Neuronal stem cell (in vitro differentiated cells): ENCODE results near the gene LSM6. TPM values are rescaled to one million over a fixed set of nuclear protein-coding genes. Genes with fewer than 3 reads are reported as not detected.
A peak's percentile ranks its signal among the peaks of the same experiment; 100 is the strongest.

Experiments used
- DNase-seq: peaks from one replicate; pipeline ENCODE4 v3.0.0-alpha.2; 2013; ENCODE audit warnings: low spot score
- H2AFZ ChIP-seq: one replicate; pipeline ENCODE4 v1.6.1; 2013; ENCODE audit warnings: mild to moderate bottlenecking, low read length, inconsistent platforms
- H2AK5ac ChIP-seq: 2 replicates; pipeline ENCODE4 v1.6.1; 2013; ENCODE audit warnings: low read depth, mild to moderate bottlenecking, inconsistent platforms, low read length, moderate library complexity, mixed read lengths
- H2BK120ac ChIP-seq: 2 replicates; pipeline ENCODE4 v1.6.1; 2013; ENCODE audit warnings: low read depth, mild to moderate bottlenecking, inconsistent platforms, low read length, moderate library complexity, mixed read lengths
- H2BK12ac ChIP-seq: one replicate; pipeline ENCODE4 v1.6.1; 2013; ENCODE audit warnings: low read length, inconsistent platforms
- H2BK15ac ChIP-seq: 2 replicates; pipeline ENCODE4 v1.6.1; 2013; ENCODE audit warnings: mild to moderate bottlenecking, low read length, inconsistent platforms, mixed read lengths
- H2BK5ac ChIP-seq: one replicate; pipeline ENCODE4 v1.6.1; 2013; ENCODE audit warnings: inconsistent platforms, mild to moderate bottlenecking, low read length, moderate library complexity
- H3K14ac ChIP-seq: one replicate; pipeline ENCODE4 v1.6.1; 2013; ENCODE audit warnings: low read length, inconsistent platforms
- H3K18ac ChIP-seq: 2 replicates; pipeline ENCODE4 v1.6.1; 2013; ENCODE audit warnings: low read length, inconsistent platforms
- H3K23ac ChIP-seq: 2 replicates; pipeline ENCODE4 v1.6.1; 2013; ENCODE audit warnings: low read depth, mild to moderate bottlenecking, mixed read lengths, low read length, inconsistent platforms; ENCODE audit not compliant: poor library complexity
- H3K27ac ChIP-seq: replicated peaks from 3 replicates; pipeline ENCODE4 v1.5.1; 2013; ENCODE audit warnings: low read length, inconsistent platforms
- H3K27me3 ChIP-seq, 3 experiments: 2 replicates each; pipeline ENCODE4 v1.6.1; 2013; ENCODE audit warnings: low read length in 3 of 3, mild to moderate bottlenecking in 2 of 3, inconsistent platforms in 1 of 3, low read depth in 1 of 3, mixed read lengths in 1 of 3, moderate library complexity in 1 of 3; ENCODE audit not compliant: control insufficient read depth in 3 of 3, insufficient read depth in 3 of 3
- H3K36me3 ChIP-seq, 2 donors: replicated peaks in 1 of 2; 2 replicates each; pipeline ENCODE4 v1.6.1; 2013; ENCODE audit warnings: low read length in 2 of 2; ENCODE audit not compliant: control insufficient read depth in 2 of 2, insufficient read depth in 2 of 2
- H3K4ac ChIP-seq: 2 replicates; pipeline ENCODE4 v1.6.1; 2013; ENCODE audit warnings: inconsistent platforms, mild to moderate bottlenecking, low read length, moderate library complexity
- H3K4me1 ChIP-seq, 2 donors: 1 replicate in 1 of 2; 2 replicates in 1 of 2; pipeline ENCODE4 v1.6.1; 2013; ENCODE audit warnings: low read length in 2 of 2, low read depth in 1 of 2; ENCODE audit not compliant: control insufficient read depth in 2 of 2, insufficient read depth in 1 of 2
- H3K4me2 ChIP-seq: one replicate; pipeline ENCODE4 v1.6.1; 2013; ENCODE audit warnings: mild to moderate bottlenecking, low read length, inconsistent platforms; ENCODE audit not compliant: insufficient read depth, poor library complexity, severe bottlenecking
- H3K4me3 ChIP-seq, 2 donors: 2 replicates each; pipeline ENCODE4 v1.5.1; 2013; ENCODE audit warnings: low read length in 2 of 2, mild to moderate bottlenecking in 2 of 2, inconsistent platforms in 1 of 2, moderate library complexity in 1 of 2
- H3K79me1 ChIP-seq: one replicate; pipeline ENCODE4 v1.6.1; 2013; ENCODE audit warnings: low read depth, mild to moderate bottlenecking, inconsistent platforms, low read length, moderate library complexity
- H3K9ac ChIP-seq: one replicate; pipeline ENCODE4 v1.6.1; 2013; ENCODE audit warnings: mild to moderate bottlenecking, low read depth, low read length, inconsistent platforms; ENCODE audit not compliant: poor library complexity
- H3K9me3 ChIP-seq, 2 donors: replicated peaks in 1 of 2; 2 replicates each; pipeline versions ENCODE3 to v1.6.1; 2013; ENCODE audit warnings: low read length in 2 of 2, mild to moderate bottlenecking in 2 of 2, inconsistent platforms in 1 of 2, low read depth in 1 of 2, mixed read lengths in 1 of 2, moderate library complexity in 1 of 2; ENCODE audit not compliant: control insufficient read depth in 2 of 2, insufficient read depth in 1 of 2
- H4K8ac ChIP-seq: one replicate; pipeline ENCODE4 v1.6.1; 2013; ENCODE audit warnings: low read depth, mild to moderate bottlenecking, inconsistent platforms, low read length, moderate library complexity
- H4K91ac ChIP-seq: one replicate; pipeline ENCODE4 v1.6.1; 2013; ENCODE audit warnings: low read length, low read depth, mild to moderate bottlenecking, inconsistent platforms; ENCODE audit not compliant: poor library complexity
- WGBS, 2 donors: extraction: QIAGEN DNeasy Blood & Tissue Kit; methylation state at CpG; one replicate each; pipeline ENCODE4 v1.1.7; 2013; ENCODE audit warnings: missing lambda C conversion rate in 2 of 2, mixed read lengths in 1 of 2; ENCODE audit not compliant: insufficient read length in 2 of 2, insufficient replicate concordance in 1 of 2; ENCODE audit errors: extremely low coverage in 2 of 2; 5-methylcytosine and 5-hydroxymethylcytosine counted together
- polyA plus RNA-seq, 2 experiments: library from polyadenylated mRNA; stranded (reverse); fragments of 200-250 nt; gene quantifications; one replicate each; pipeline ENCODE4 v1.2.3, GENCODE V29; 2013

The LSM6 gene
- 63.8 TPM for polyA plus RNA-seq (2013, experiment 1 of 2)
- polyA plus RNA-seq (2013, experiment 2 of 2), result 70.0 TPM

DNA sequence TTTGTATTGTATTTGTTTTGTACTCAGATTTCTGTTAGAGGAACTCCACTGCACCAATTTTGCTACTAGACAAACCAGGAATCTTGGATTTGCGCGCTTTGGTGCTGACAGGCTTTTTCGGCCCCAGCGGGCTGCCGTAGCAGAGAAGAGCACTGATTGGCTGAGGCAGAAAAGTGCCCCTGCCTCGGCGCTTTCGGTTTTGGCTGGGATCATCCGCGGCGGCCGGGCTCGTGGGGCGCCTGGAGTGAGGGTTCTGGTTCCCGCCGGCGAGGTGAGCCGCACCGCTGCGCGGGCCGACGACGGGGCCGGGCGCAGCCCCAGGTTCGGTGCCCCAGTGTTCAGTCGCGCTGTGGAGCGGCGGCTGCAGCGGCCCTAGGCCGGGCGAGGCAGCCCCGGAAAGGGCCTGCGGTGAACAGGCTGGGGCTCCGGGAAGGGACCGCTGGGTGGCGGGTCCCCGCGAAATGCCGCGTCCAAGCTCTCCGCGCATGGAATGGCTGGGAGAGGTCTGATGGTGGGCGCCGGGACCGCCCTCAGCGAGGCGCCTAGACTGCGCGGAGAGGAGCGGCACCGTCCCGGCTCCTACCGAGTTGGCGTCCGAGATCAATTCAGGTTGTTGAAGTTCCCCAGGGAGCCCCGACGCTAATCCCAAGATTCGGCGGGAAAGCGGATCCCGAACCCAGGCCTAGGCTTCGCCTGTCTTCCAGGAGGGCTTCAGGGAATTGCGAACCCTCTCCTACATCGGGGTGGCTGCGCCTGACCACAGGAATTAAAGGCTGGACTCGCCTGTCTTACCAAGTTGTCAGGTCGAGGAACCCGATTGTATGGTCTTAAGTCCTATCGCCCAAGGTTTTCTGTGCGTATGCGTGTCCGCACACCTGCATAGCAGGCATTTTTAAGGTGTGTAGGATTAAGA is at the start of gene LSM6:
TSS of gene LSM6 (plus strand) at position 178 of the 913 bp plus-strand sequence. CDS start 7,204 bp downstream, outside the sequence.
- Histone ChIP-seq H3K4me2 (peak within 1 kb of the TSS; percentile 75), H3K18ac (peak within 1 kb of the TSS; percentile 97), H2BK12ac (no peak within 1 kb of the TSS), H3K9me3 (no peaks in the 10 kb centered on the region), H3K23ac (peak within 1 kb of the TSS; percentile 80), H3K9ac (peak within 1 kb of the TSS; percentile 90), H2BK5ac (no peak within 1 kb of the TSS), H4K91ac (no peak within 1 kb of the TSS), H3K4ac (no peak within 1 kb of the TSS), H3K27me3 (no peaks in the 10 kb centered on the region), H3K36me3 (peaks cover 2 to 27% of the 10 kb centered on the region in 2 donors), H2BK120ac (no peak within 1 kb of the TSS), H3K79me1 (peaks cover 3% of the 10 kb centered on the region), H2BK15ac (no peak within 1 kb of the TSS), H2AFZ (peak within 1 kb of the TSS; percentile 96), H4K8ac (no peak within 1 kb of the TSS), H3K4me3 (peak within 1 kb of the TSS; percentile 69 to 99), H2AK5ac (peak within 1 kb of the TSS; percentile 56), H3K4me1 (peaks cover 4 to 7% of the 10 kb centered on the region in 2 donors), H3K27ac (peak within 1 kb of the TSS; percentile 70), H3K14ac (peak within 1 kb of the TSS; percentile 71)
- DNase-seq, result peak; percentile 58
- no CpG with 5 or more reads among the region's 75 CpGs for WGBS, 2 donors

DNA sequence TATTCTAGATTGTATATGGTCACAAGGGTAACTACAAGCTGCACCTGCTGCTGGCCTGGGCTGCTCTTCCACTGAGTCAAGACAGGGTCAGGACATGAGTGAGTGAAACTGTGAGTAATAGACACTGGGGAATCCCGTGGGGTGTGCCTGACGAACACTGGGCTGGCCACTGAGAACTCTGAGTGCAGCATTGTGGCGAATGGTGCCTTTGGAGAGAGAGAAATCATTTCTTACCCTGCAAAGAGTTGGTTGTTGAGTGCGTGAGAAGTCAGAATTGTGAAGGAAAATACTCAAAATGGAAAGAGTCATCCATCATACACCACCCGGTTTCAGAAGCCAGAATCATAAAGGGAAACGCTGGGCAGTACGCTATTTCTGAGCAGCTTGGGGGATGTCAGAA is 43.1 kb upstream of the LSM6 start:
- H2BK5ac ChIP-seq, result no peak overlapping the region
- no peak overlapping the region for H3K9ac ChIP-seq
- H3K4me2 ChIP-seq, result no peak overlapping the region
- H2BK120ac ChIP-seq, result no peak overlapping the region
- H3K4me3 ChIP-seq, result no peak overlapping the region
- H3K27me3 ChIP-seq, result peaks cover 0 to 11% (median 0%) of the 10 kb centered on the region in 3 experiments
- no peaks in the 10 kb centered on the region for H3K9me3 ChIP-seq
- no peak overlapping the region for H2AFZ ChIP-seq
- no peak overlapping the region for H3K23ac ChIP-seq
- H4K8ac ChIP-seq, result no peak overlapping the region
- H3K4me1 ChIP-seq, result peaks cover 5 to 7% of the 10 kb centered on the region in 2 donors
- H3K27ac ChIP-seq, result no peak overlapping the region
- H2BK12ac ChIP-seq, result no peak overlapping the region
- peak overlapping the region; percentile 27 for H2AK5ac ChIP-seq
- H4K91ac ChIP-seq, result no peak overlapping the region
- no peak overlapping the region for H3K18ac ChIP-seq
- H2BK15ac ChIP-seq, result no peak overlapping the region
- no peak overlapping the region for H3K4ac ChIP-seq
- H3K14ac ChIP-seq, result no peak overlapping the region
- no peak for DNase-seq
- no CpG with 5 or more reads among the region's 7 CpGs for WGBS, 2 donors
- no peaks in the 10 kb centered on the region for H3K36me3 ChIP-seq
- no peaks in the 10 kb centered on the region for H3K79me1 ChIP-seq

DNA sequence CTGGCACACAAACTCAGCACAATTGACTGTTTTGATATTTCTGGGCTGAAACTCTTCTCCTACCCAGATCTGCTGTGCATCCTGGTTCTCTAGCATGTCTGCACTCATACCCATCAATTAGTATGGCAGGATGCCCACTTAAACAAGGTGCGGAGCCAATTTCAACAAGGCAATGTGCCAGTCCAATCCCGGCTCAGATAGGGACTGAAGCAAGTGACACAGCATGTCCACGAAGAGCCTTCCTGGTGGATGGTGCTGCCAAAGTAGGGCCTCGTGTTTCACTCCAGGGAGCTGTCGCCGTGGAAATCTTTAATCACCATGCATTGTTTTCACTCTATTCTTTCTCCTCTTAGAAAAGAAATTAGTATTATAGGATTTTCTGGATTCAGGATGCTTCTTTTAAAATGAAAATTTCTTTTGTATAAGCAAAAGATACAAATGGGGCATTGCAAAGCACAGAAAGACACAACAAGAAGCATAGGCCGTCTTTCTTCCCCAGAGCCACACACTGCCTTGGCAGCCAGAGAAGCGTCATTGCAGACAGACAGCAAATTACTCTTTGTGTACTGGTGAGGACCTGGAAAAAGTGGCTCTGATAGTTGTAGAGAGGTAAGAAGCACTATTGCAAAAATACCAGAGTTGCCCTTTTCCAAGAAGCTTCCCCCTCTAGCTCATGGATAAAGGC is 40.6 kb upstream of the LSM6 start:
- no peaks in the 10 kb centered on the region for H3K9me3 ChIP-seq
- no peak overlapping the region for H3K4me2 ChIP-seq
- no peak overlapping the region for H2AK5ac ChIP-seq
- H4K8ac ChIP-seq, result no peak overlapping the region
- H3K9ac ChIP-seq, result no peak overlapping the region
- no peak overlapping the region for H3K14ac ChIP-seq
- DNase-seq, result no peak
- no peak overlapping the region for H3K23ac ChIP-seq
- no peak overlapping the region for H2BK120ac ChIP-seq
- no peak overlapping the region for H3K27ac ChIP-seq
- no peaks in the 10 kb centered on the region for H3K36me3 ChIP-seq
- H2BK5ac ChIP-seq, result no peak overlapping the region
- H2BK12ac ChIP-seq, result no peak overlapping the region
- WGBS, 2 donors, result no CpG with 5 or more reads among the region's 8 CpGs
- H3K79me1 ChIP-seq, result no peaks in the 10 kb centered on the region
- no peak overlapping the region for H3K4me3 ChIP-seq
- H2BK15ac ChIP-seq, result no peak overlapping the region
- peak overlapping the region; percentile 14 for H2AFZ ChIP-seq
- H4K91ac ChIP-seq, result no peak overlapping the region
- no peak overlapping the region for H3K4ac ChIP-seq
- no peak overlapping the region for H3K18ac ChIP-seq
- H3K4me1 ChIP-seq, result peaks cover 5 to 7% of the 10 kb centered on the region in 2 donors
- peaks cover 0 to 10% (median 0%) of the 10 kb centered on the region in 3 experiments for H3K27me3 ChIP-seq

DNA sequence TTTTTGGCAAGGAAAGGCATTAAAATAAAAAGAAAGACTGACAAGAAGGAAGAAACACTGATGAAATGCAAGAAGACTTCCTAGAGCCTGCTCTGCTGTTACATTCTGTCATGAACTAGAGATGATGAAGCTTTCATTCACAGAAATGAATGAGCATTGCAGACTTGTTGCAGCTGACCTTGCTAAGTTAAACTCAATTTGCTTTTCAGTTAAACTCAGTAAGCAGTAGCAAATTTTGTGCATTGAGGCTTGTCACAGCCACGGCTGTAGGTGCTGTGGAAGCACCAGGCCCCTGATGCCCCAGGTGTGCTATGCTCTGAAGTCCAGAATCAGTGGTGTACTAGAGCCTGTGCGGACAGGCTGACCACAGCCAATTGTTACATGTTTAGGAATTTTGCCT is 39.6 kb upstream of the LSM6 start:
- Histone ChIP-seq H3K4me3 (no peak overlapping the region), H3K79me1 (no peaks in the 10 kb centered on the region), H4K91ac (no peak overlapping the region), H4K8ac (no peak overlapping the region), H2BK12ac (no peak overlapping the region), H3K27me3 (peaks cover 0 to 4% (median 0%) of the 10 kb centered on the region in 3 experiments), H2BK15ac (no peak overlapping the region), H3K27ac (no peak overlapping the region), H2AK5ac (no peak overlapping the region), H2AFZ (no peak overlapping the region), H3K9me3 (no peaks in the 10 kb centered on the region), H3K14ac (no peak overlapping the region), H3K4me1 (peaks cover 5 to 7% of the 10 kb centered on the region in 2 donors), H3K18ac (no peak overlapping the region), H2BK5ac (no peak overlapping the region), H2BK120ac (no peak overlapping the region), H3K4me2 (no peak overlapping the region), H3K23ac (no peak overlapping the region), H3K9ac (peak overlapping the region; percentile 30), H3K4ac (no peak overlapping the region), H3K36me3 (no peaks in the 10 kb centered on the region)
- DNase-seq, result no peak
- WGBS, 2 donors, result no CpG with 5 or more reads among the region's 2 CpGs
